Stomach smooth muscle (tissue), 2 donors: Measurements from ENCODE around the gene CRYZ.
"Not testable (repeated sequence)": the region's sequence is repeated elsewhere in the genome, so short reads cannot be mapped to it uniquely, and the experiment has no call there.

Source experiments
- H3K27ac ChIP-seq: one replicate; pipeline ENCODE4 v1.7.0; 2013; ENCODE audit warnings: mild to moderate bottlenecking, low read length, inconsistent platforms
- H3K27me3 ChIP-seq, 2 donors: one replicate each; pipeline ENCODE4 v1.7.0; 2013; ENCODE audit warnings: low read length in 2 of 2; ENCODE audit not compliant: insufficient read depth in 2 of 2, control insufficient read depth in 1 of 2
- H3K36me3 ChIP-seq, 2 donors: one replicate each; pipeline ENCODE4 v1.7.0; 2013; ENCODE audit warnings: low read length in 2 of 2; ENCODE audit not compliant: control insufficient read depth in 2 of 2, insufficient read depth in 2 of 2
- H3K4me1 ChIP-seq: one replicate; pipeline ENCODE4 v1.7.0; 2013; ENCODE audit warnings: low read length; ENCODE audit not compliant: control insufficient read depth, insufficient read depth
- H3K4me3 ChIP-seq, 2 donors: one replicate each; pipeline ENCODE4 v1.7.0; 2013; ENCODE audit warnings: low read length in 2 of 2
- H3K9ac ChIP-seq, 2 donors: one replicate each; pipeline ENCODE4 v1.7.0; 2013; ENCODE audit warnings: low read length in 2 of 2, mild to moderate bottlenecking in 1 of 2
- H3K9me3 ChIP-seq, 2 donors: one replicate each; pipeline ENCODE4 v1.7.0; 2013; ENCODE audit warnings: low read length in 2 of 2; ENCODE audit not compliant: control insufficient read depth in 2 of 2
- donor health status: healthy.
- donor health status: Pancreatic carcinoma.

CRYZ gene

DNA sequence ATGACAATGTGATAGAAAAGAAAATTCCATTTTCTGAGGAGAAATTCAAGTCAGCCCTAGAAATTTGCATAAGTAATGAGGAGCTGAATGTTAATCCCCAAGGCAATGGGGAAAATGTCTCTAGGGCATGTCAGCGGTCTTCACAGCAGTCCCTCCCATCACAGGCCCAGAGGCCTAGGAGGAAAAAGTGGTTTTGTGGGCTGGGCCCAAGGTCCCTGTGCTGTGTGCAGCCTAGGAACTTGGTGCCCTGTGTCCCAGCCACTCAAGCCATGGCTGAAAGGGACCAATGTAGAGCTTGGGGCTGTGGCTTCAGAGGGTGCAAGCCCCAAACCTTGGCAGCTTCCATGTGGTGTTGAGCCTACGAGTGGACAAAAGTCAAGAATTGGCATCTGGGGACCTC, 23.8 kb upstream of the CRYZ start:
- H3K9me3 ChIP-seq, H3K27ac ChIP-seq, H3K4me3 ChIP-seq, H3K27me3 ChIP-seq, H3K9ac ChIP-seq, H3K4me1 ChIP-seq: not testable (repeated sequence)
- H3K36me3 ChIP-seq, result peaks cover 21 to 30% of the 10 kb centered on the region in 2 donors

DNA sequence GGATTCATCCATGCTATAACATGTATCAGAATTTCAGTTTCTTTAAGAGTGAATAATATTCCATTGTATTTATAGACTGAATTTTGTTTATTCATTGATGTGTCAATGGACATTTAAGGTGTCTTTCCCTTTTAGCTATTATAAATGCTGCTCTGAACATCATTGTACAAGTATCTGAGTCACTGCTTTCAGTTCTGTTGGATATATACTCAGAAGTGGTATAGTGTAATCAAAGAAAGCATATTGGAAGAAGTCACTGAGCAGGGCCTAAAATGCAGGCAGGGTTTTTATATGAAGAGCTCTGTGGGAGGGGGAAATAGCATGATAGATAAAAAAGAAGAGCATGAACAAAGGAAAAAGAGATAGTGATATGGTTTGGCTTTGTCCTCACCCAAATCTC, 22.6 kb upstream of the CRYZ start:
- no peak overlapping the region for H3K4me3 ChIP-seq
- no peaks in the 10 kb centered on the region for H3K9me3 ChIP-seq
- H3K27ac ChIP-seq, result no peak overlapping the region
- peaks cover 24 to 30% of the 10 kb centered on the region in 2 donors for H3K36me3 ChIP-seq
- H3K4me1 ChIP-seq, result no peaks in the 10 kb centered on the region
- H3K27me3 ChIP-seq, result no peaks in the 10 kb centered on the region
- H3K9ac ChIP-seq, result no peak overlapping the region

DNA sequence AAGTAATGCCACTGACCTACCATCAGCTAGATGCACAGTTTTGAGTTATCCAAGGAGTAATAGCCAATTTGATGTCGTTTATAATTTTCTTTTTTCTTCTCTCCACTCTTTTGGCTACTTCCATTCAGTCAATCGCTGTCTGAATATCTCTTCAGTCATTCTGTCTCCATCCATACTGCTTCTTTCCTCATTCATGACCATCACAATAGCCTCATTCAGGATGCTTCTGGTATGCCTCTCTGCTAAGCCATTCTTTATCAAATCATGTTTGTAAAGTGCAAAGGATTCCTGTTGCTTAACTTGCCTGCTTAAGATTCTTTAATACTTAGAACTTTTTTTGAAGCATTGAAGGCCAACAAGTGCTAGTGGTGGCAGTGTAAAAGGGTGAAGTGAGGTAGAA, 20.3 kb upstream of the CRYZ start:
- Histone ChIP-seq H3K4me3 (no peak overlapping the region), H3K36me3 (peaks cover 28 to 44% of the 10 kb centered on the region in 2 donors), H3K9ac (no peak overlapping the region), H3K9me3 (no peaks in the 10 kb centered on the region), H3K4me1 (no peaks in the 10 kb centered on the region), H3K27ac (no peak overlapping the region), H3K27me3 (no peaks in the 10 kb centered on the region)

DNA sequence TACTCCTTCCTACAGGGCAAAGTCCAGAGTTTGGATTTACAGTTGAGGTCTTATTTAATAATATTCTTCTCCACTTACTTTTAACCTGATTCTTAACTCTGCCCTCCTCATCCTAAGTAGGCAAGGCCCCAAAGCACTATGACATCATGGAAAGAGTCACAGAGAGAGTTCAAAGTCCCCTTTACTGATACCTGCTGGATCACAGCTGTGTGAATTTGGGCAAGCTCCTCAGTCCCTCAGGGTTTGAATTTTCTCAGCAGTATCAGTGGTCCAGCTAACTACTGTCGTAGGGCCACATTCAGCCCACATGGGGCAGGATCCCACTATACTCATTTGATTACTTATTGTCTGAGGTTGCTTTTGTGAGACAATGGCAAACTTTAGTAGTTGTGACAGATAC, 16.1 kb upstream of the CRYZ start:
- H3K4me1 ChIP-seq, result no peaks in the 10 kb centered on the region
- H3K9me3 ChIP-seq, result no peaks in the 10 kb centered on the region
- H3K36me3 ChIP-seq, result peaks cover 29 to 58% of the 10 kb centered on the region in 2 donors
- no peak overlapping the region for H3K27ac ChIP-seq
- H3K27me3 ChIP-seq, result no peaks in the 10 kb centered on the region
- H3K9ac ChIP-seq, result no peak overlapping the region
- H3K4me3 ChIP-seq, result no peak overlapping the region

DNA sequence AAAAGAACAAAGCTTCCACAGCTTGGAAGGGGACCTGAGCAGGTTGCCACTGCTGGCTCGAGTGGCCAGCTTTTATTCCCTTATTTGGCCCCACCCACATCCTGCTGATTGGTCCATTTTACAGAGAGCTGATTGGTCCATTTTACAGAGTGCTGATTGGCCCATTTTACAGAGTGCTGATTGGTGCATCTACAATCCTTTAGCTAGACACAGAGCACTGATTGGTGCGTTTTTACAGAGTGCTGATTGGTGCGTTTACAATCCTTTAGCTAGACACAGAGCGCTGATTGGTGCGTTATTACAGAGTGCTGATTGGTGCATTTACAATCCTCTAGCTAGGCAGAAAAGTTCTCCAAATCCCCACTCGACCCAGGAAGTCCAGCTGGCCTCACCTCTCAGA, 12.4 kb upstream of the CRYZ start:
- not testable (repeated sequence) for H3K9ac ChIP-seq, H3K27me3 ChIP-seq, H3K9me3 ChIP-seq, H3K4me1 ChIP-seq, H3K27ac ChIP-seq, H3K4me3 ChIP-seq
- peaks cover 32 to 49% of the 10 kb centered on the region in 2 donors for H3K36me3 ChIP-seq

DNA sequence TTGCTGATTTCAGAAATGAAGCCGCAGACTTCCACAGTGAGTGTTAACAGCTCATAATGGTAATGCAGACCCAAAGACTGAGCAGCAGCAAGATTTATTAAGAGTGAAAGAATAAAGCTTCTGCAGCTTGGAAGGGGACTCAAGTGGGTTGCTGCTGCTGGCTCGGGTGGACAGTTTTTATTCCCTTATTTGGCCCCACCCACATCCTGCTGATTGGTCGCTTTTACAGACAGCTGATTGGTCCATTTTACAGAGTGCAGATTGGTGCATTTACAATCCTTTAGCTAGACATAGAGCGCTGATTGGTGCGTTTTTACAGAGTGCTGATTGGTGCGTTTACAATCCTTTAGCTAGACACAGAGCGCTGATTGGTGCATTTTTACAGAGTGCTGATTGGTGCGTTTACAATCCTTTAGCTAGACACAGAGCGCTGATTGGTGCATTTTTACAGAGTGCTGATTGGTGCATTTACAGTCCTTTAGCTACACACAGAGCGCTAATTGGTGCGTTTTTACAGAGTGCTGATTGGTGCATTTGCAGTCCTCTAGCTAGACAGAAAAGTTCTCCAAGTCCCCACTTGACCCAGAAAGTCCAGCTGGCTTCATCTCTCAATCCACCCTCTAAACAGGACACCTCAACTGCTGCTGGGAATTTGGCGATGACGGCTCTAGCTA, 7.6 kb upstream of the CRYZ start:
- not testable (repeated sequence) for H3K4me1 ChIP-seq, H3K27me3 ChIP-seq, H3K9me3 ChIP-seq, H3K4me3 ChIP-seq, H3K27ac ChIP-seq, H3K9ac ChIP-seq
- H3K36me3 ChIP-seq, result peaks cover 29 to 39% of the 10 kb centered on the region in 2 donors

DNA sequence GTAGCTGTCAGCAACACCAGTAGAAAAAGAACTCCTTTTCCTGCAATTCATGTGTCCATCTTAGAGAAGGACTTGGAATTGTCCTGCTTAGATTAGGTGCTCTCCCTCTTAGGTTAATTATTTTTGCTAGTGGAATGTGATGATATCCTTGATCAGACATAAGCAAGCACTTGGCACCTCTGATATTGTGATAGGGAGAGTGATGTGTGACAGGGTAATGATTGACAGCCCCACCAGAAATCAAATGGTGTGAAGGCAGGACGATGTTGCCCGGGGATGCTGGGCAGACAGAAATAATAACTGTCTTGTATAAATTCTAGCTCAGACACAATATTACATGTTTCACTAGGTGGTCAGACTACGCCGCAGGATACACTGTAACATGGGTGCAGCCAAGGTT, 4.5 kb upstream of the CRYZ start:
- peaks cover 8% of the 10 kb centered on the region for H3K4me1 ChIP-seq

DNA sequence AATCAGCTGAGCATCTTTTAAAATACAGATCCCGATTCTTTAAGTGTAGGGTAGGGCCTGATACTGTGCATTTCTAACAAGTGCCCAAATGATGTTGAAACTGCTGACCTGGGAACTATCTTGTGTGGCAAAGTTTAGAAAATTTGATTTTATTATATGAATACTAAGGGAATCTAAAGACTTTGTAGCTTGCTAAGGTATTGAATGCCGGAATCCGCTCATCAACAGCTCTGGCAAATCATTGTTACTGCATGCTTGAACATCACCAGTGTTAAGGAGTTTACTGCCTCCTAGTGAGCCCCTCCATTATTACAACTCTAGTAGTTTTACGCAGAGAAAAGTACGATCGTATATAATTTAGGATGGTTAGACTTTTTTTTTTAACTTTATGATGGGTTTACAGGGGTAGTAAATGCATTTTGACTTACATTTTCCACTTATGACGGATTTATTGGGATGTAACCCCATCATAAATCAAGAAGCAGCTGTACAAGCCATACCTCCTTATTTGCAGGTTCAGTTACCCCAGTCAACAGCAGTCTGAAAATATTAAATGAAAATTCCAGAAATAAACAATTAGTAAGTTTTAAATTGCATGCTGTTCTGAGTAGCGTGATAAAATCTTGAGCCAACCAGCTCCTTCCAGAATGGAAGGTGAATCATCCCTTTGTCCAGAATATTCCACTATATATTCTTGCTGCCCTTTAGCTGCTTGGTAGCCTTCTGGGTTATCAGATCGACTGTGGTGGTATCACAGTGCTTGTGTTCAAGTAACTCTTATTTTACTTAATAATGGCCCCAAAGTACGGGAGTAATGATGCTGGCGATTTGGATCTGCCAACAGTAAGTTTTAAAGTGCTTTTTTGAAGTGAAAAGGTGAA, 994 bp upstream of the CRYZ start:
- H3K9me3 ChIP-seq, result no peaks in the 10 kb centered on the region
- H3K4me3 ChIP-seq, result peak overlapping the region; percentile 97 to 98
- H3K36me3 ChIP-seq, result peaks cover 11 to 13% of the 10 kb centered on the region in 2 donors
- no peaks in the 10 kb centered on the region for H3K27me3 ChIP-seq
- peak overlapping the region; percentile 81 to 94 for H3K9ac ChIP-seq
- H3K27ac ChIP-seq, result peak overlapping the region; percentile 90
- peaks cover 15% of the 10 kb centered on the region for H3K4me1 ChIP-seq

More for the DNA sequence above, 4.5 kb upstream of the CRYZ start:
- H3K27ac ChIP-seq, result no peak overlapping the region
- no peaks in the 10 kb centered on the region for H3K27me3 ChIP-seq
- H3K4me3 ChIP-seq, result no peak overlapping the region
- H3K9ac ChIP-seq, result no peak overlapping the region
- no peaks in the 10 kb centered on the region for H3K9me3 ChIP-seq
- H3K36me3 ChIP-seq, result peaks cover 17 to 23% of the 10 kb centered on the region in 2 donors

DNA sequence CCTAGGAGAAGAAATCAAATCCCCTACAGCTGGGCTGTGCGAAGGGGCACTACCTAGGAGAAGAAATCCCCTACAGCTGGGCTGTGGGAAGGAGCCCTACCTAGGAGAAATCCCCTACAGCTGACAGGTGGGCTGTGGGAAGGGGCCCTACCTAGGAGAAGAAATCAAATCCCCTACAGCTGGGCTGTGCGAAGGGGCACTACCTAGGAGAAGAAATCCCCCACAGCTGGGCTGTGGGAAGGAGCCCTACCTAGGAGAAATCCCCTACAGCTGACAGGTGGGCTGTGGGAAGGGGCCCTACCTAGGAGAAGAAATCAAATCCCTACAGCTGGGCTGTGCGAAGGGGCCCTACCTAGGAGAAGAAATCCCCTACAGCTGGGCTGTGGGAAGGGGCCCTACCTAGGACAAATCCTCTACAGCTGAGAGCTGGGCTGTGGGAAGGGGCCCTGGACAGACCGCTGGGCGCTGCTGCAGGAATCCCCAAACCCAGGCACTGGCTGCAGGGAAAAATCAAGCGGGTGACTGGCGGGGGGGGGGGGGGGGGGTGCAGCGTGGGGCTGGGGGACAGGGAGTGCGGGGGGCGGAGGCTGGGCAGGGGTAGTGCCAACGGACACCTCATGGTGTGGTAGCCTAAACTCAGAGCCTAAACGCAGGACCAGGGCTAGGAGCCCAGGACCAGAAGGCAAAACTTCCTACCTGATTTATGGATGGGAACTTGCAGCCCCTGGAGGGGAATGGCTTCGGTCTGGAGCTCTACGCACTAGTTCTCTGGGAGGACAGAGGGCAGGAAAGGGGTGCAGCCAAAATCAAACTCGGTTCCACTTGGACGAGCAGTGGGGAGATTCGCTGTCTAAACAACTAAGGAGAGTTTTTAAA, 541 bp downstream of the CRYZ start:
- H3K9me3 ChIP-seq, H3K27me3 ChIP-seq, H3K36me3 ChIP-seq: not testable (repeated sequence)
- Histone ChIP-seq H3K4me3 (peak overlapping the region; percentile 97 to 98), H3K9ac (peak overlapping the region; percentile 81 to 94), H3K27ac (peak overlapping the region; percentile 90), H3K4me1 (peaks cover 15% of the 10 kb centered on the region)

DNA sequence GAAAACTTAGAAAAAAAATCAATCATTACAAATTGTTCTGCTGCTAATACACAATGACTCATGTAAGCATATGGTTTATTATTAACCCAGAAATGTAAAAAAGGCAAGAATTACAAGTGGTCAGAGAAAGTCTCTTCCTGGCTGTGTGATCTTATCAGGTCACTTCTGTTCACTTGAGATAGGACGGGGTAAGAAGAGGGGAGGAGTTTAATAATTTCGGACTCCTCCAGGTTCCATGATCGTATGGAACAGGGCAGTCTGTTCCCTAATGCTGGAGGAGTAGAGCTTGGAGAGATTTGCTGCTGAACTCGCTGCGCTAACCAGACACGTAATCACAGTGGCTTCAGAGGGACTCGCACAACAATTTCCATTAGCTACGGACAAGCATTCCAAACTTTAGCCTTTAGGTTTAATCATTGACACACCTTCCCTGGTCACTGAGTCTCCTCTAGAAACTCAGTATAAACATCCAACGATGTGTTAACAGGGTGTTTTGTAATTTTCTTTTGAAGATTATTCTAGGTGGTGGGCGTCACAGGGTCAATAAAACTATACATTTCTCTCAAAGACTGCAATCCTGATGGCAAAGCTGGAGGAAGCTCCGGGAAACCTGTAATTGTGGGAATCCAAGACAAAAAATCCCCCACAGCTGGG, 1.3 kb downstream of the CRYZ start:
- peaks cover 15% of the 10 kb centered on the region for H3K4me1 ChIP-seq
- H3K27ac ChIP-seq, result no peak overlapping the region
- no peaks in the 10 kb centered on the region for H3K9me3 ChIP-seq
- H3K27me3 ChIP-seq, result no peaks in the 10 kb centered on the region
- H3K36me3 ChIP-seq, result peaks cover 0 to 6% of the 10 kb centered on the region in 2 donors
- H3K9ac ChIP-seq, result peak overlapping the region in 1 of 2 donors; percentile 17
- H3K4me3 ChIP-seq, result peak overlapping the region; percentile 66 to 98
